Parathyroid adenoma (tissue), 2 donors: ENCODE measurements around the gene NKAIN2.

Experiments
- H2AFZ ChIP-seq: fragments of 300-600 bp; sonication (generic); one replicate; pipeline ENCODE4 v1.7.0; 2017; ENCODE audit warnings: antibody characterized with exemption, mild to moderate bottlenecking
- H3K27ac ChIP-seq: fragments of 300-600 bp; sonication (generic); one replicate; pipeline ENCODE4 v1.7.0; 2017
- H3K27me3 ChIP-seq: fragments of 300-600 bp; sonication (generic); one replicate; pipeline ENCODE4 v1.7.0; 2017; ENCODE audit warnings: low read length; ENCODE audit not compliant: control insufficient read depth, insufficient read depth
- H3K36me3 ChIP-seq: fragments of 300-600 bp; sonication (generic); one replicate; pipeline ENCODE4 v1.7.0; 2017; ENCODE audit warnings: low read length; ENCODE audit not compliant: control insufficient read depth, insufficient read depth
- H3K4me1 ChIP-seq: fragments of 300-600 bp; sonication (generic); one replicate; pipeline ENCODE4 v1.7.0; 2017; ENCODE audit warnings: control low read depth
- H3K4me2 ChIP-seq: fragments of 300-600 bp; sonication (generic); one replicate; pipeline ENCODE4 v1.7.0; 2017; ENCODE audit warnings: low read length
- H3K4me3 ChIP-seq: fragments of 300-600 bp; sonication (generic); one replicate; pipeline ENCODE4 v1.7.0; 2017; ENCODE audit warnings: low read depth, low read length
- H3K79me2 ChIP-seq: fragments of 300-600 bp; sonication (generic); one replicate; pipeline ENCODE4 v1.7.0; 2017; ENCODE audit warnings: control low read depth
- H3K9ac ChIP-seq: fragments of 300-600 bp; sonication (generic); one replicate; pipeline ENCODE4 v1.7.0; 2017; ENCODE audit warnings: mild to moderate bottlenecking
- H3K9me3 ChIP-seq: fragments of 300-600 bp; sonication (generic); one replicate; pipeline ENCODE4 v1.7.0; 2017; ENCODE audit warnings: low read length; ENCODE audit not compliant: control insufficient read depth
- TF ChIP-seq, protein P1 (sequence below): fragments of 300-600 bp; sonication (generic); IDR thresholded peaks from one replicate; pipeline ENCODE4 v1.7.0; 2017; ENCODE audit warnings: antibody characterized with exemption, mild to moderate bottlenecking
- donor health status: primary hyperparathyroidism.

The NKAIN2 gene

DNA sequence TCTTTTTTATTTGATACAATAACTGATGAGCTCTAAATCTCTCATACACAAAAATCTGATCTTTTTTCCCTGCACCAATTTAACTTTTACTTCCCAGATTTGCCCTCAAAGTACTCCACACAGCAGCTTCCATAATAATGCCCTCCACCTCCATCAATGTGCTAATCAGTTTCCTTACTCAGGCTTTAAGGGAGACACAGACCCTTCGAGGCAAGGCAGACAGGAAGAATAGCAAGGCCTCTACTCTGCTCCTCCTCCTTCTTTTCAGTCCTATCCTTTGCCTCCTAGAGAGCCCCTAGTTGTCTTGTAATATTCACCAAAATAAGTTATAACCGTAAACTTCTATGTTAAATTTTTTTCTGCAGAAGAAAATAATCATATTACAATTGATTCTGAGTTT lies 713.7 kb downstream of the NKAIN2 start:
- Histone ChIP-seq H3K79me2 (no peaks in the 10 kb centered on the region), H3K4me1 (no peaks in the 10 kb centered on the region), H3K4me2 (no peak overlapping the region), H3K4me3 (no peak overlapping the region), H3K9me3 (no peaks in the 10 kb centered on the region), H2AFZ (no peak overlapping the region), H3K27me3 (no peaks in the 10 kb centered on the region), H3K36me3 (no peaks in the 10 kb centered on the region), H3K27ac (no peak overlapping the region), H3K9ac (no peak overlapping the region)
- TF ChIP-seq, protein P1, sequence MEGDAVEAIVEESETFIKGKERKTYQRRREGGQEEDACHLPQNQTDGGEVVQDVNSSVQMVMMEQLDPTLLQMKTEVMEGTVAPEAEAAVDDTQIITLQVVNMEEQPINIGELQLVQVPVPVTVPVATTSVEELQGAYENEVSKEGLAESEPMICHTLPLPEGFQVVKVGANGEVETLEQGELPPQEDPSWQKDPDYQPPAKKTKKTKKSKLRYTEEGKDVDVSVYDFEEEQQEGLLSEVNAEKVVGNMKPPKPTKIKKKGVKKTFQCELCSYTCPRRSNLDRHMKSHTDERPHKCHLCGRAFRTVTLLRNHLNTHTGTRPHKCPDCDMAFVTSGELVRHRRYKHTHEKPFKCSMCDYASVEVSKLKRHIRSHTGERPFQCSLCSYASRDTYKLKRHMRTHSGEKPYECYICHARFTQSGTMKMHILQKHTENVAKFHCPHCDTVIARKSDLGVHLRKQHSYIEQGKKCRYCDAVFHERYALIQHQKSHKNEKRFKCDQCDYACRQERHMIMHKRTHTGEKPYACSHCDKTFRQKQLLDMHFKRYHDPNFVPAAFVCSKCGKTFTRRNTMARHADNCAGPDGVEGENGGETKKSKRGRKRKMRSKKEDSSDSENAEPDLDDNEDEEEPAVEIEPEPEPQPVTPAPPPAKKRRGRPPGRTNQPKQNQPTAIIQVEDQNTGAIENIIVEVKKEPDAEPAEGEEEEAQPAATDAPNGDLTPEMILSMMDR = no peak

DNA sequence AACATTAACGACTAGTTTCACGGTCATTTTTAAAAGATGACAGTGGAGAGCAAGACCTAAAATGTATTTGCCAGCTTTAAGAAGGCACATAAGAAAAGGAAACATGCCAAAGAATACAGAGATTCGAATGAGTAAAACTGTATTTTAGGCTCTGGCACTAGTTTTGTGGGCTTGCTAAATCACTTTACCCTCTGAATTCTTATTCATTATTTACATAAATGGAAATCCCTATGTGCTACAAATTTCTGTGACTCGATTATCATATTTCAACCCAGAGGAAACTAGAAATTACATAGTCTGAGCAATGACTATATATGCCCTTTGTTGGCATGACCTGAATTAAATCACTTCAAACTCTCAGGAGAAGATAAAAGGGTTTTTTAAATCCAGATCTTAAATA lies 716.8 kb downstream of the NKAIN2 start:
- no peak overlapping the region for H3K4me3 ChIP-seq
- TF ChIP-seq, protein P1 = no peak
- no peaks in the 10 kb centered on the region for H3K27me3 ChIP-seq
- no peaks in the 10 kb centered on the region for H3K4me1 ChIP-seq
- H3K36me3 ChIP-seq = no peaks in the 10 kb centered on the region
- H3K27ac ChIP-seq = no peak overlapping the region
- no peaks in the 10 kb centered on the region for H3K9me3 ChIP-seq
- no peak overlapping the region for H3K4me2 ChIP-seq
- no peak overlapping the region for H2AFZ ChIP-seq
- H3K79me2 ChIP-seq = no peaks in the 10 kb centered on the region
- H3K9ac ChIP-seq = no peak overlapping the region

DNA sequence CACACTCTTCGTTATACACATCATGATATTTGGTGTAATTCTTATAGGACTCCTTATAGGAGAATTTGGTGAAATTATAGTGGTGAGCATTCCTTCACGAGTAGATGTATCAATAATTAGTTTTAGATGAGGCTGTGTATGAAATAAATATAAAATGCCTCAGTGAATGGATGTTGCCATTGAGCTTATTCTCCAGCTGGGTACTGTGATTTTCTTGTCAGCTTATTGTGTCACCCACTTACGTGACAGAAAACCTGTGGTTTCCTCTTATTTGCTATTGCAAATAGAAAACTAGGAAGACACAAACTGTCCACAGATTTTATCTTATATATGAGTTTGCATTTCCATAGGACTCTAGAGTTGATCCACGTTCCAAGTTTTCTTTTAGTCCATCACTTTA lies 718.7 kb downstream of the NKAIN2 start:
- H2AFZ ChIP-seq = no peak overlapping the region
- no peak overlapping the region for H3K27ac ChIP-seq
- no peak overlapping the region for H3K4me3 ChIP-seq
- no peaks in the 10 kb centered on the region for H3K9me3 ChIP-seq
- H3K9ac ChIP-seq = no peak overlapping the region
- TF ChIP-seq, protein P1 = no peak
- no peaks in the 10 kb centered on the region for H3K79me2 ChIP-seq
- H3K4me2 ChIP-seq = no peak overlapping the region
- H3K4me1 ChIP-seq = no peaks in the 10 kb centered on the region
- no peaks in the 10 kb centered on the region for H3K27me3 ChIP-seq
- no peaks in the 10 kb centered on the region for H3K36me3 ChIP-seq

DNA sequence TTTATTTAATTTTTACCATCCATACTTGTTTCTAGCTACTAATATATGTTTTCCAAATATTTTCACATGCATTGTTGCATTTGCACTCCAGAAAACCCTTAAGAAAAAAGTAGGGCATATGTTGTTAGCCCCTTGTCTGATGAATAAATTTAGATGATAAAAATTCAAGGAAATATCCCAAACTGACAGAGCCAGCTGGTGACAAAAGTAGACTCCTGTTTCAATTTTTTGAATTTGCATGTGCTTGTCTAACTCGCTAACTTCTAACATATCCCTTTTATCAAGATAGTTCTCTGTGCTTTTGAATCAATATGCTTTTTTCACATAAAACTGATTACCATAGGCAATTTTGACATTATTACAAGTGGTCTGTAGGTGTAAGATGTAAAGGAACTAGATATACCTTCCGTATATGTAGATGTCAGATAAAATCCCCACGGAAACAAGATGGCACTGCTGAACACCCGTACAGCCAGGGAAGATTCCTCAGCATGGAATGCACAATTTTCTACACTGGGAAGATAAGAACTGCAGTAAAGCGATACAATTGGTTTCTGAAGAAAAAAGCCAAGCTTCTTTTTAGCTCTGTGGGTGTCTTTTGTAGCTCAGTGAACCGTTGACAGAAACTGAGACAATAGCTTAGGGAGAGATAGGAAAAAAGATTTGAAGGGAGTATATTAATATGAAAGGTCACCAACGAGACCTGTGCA lies 721.0 kb downstream of the NKAIN2 start:
- no peak overlapping the region for H3K27ac ChIP-seq
- H3K9ac ChIP-seq = no peak overlapping the region
- no peaks in the 10 kb centered on the region for H3K27me3 ChIP-seq
- no peak overlapping the region for H3K4me2 ChIP-seq
- H2AFZ ChIP-seq = no peak overlapping the region
- no peaks in the 10 kb centered on the region for H3K79me2 ChIP-seq
- H3K4me3 ChIP-seq = no peak overlapping the region
- H3K9me3 ChIP-seq = no peaks in the 10 kb centered on the region
- no peaks in the 10 kb centered on the region for H3K36me3 ChIP-seq
- H3K4me1 ChIP-seq = no peaks in the 10 kb centered on the region
- TF ChIP-seq, protein P1 = no peak

DNA sequence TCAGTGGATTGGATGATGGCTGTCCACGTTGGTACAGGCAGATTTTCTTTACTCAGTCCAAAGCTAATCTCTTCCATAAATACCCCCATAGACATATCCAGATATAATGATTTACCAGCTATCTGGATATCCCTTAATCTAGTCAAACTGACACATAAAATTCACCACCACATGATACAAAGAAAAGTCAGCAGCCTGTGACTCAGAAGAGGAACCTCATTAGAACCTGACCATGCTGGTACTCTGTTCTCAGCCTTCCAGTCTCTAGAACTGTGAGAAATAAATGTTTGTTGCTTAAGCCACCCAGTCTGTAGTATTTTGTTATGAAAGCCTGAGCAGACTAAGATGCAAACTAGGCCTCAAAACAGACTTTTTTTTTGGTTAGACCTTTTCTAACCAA lies 727.3 kb downstream of the NKAIN2 start:
- Histone ChIP-seq H3K4me1 (no peaks in the 10 kb centered on the region), H2AFZ (no peak overlapping the region), H3K36me3 (no peaks in the 10 kb centered on the region), H3K79me2 (no peaks in the 10 kb centered on the region), H3K9ac (no peak overlapping the region), H3K9me3 (no peaks in the 10 kb centered on the region), H3K4me3 (no peak overlapping the region), H3K27ac (no peak overlapping the region), H3K4me2 (no peak overlapping the region), H3K27me3 (no peaks in the 10 kb centered on the region)
- TF ChIP-seq, protein P1 = no peak
